HEK293 (cell line): ENCODE data around the gene EDEM3.

Experiments
- CTCF ChIA-PET: fragments of 350-600 bp; formaldehyde crosslinking; extraction: SDS; loops from one replicate; lab custom pipeline; 2021; ENCODE audit warnings: antibody characterized with exemption; lab: Yijun Ruan, JAX
- POLR2A ChIA-PET: fragments of 300-600 bp; formaldehyde crosslinking; extraction: SDS; loops from one replicate; lab custom pipeline; 2020; ENCODE audit warnings: antibody characterized with exemption, inconsistent platforms; lab: Yijun Ruan, JAX
- H3K27ac ChIP-seq: fragments of 200-500 bp; sonication (Bioruptor generic); 2 replicates; pipeline ENCODE4 v1.5.1; 2014; ENCODE audit warnings: low read depth, low read length, control low read depth, inconsistent platforms; ENCODE audit errors: extremely low read depth
- H3K36me3 ChIP-seq, 2 experiments: fragments of 200-500 bp in 1 of 2; sonication (Bioruptor generic) in 1 of 2; 1 replicate in 1 of 2; 2 replicates in 1 of 2; pipeline ENCODE4 v1.5.1; 2014 to 2017; ENCODE audit warnings: inconsistent platforms in 2 of 2, low read length in 2 of 2; ENCODE audit not compliant: control insufficient read depth in 2 of 2, insufficient read depth in 1 of 2
- H3K4me1 ChIP-seq: fragments of 200-500 bp; sonication (Bioruptor generic); 2 replicates; pipeline ENCODE4 v1.5.1; 2014; ENCODE audit warnings: mild to moderate bottlenecking, low read length, inconsistent platforms; ENCODE audit not compliant: control insufficient read depth, insufficient read depth
- H3K4me3 ChIP-seq: 2 replicates; pipeline ENCODE4 v1.5.1; 2011; ENCODE audit warnings: low read depth, mild to moderate bottlenecking, control low read depth, low read length, moderate library complexity
- H3K9me3 ChIP-seq: fragments of 200-500 bp; sonication (Bioruptor generic); 2 replicates; pipeline ENCODE4 v1.5.1; 2014; ENCODE audit warnings: low read depth, low read length, inconsistent platforms; ENCODE audit not compliant: control insufficient read depth, insufficient read depth
- KLF17 ChIP-seq: fragments of 450-650 bp; formaldehyde crosslinking; IDR thresholded peaks from 2 replicates; pipeline ENCODE4 v1.5.1; 2016; ENCODE audit warnings: missing biosample characterization, missing genetic modification characterization
- PRDM4 ChIP-seq: fragments of 450-650 bp; formaldehyde crosslinking; IDR thresholded peaks from 2 replicates; pipeline ENCODE4 v1.5.1; 2017; ENCODE audit warnings: missing biosample characterization, missing genetic modification characterization
- SCRT1 ChIP-seq: fragments of 450-650 bp; formaldehyde crosslinking; IDR thresholded peaks from 2 replicates; pipeline ENCODE4 v1.5.1; 2016; ENCODE audit warnings: missing biosample characterization, missing genetic modification characterization, borderline replicate concordance
- SCRT2 ChIP-seq: fragments of 450-650 bp; formaldehyde crosslinking; IDR thresholded peaks from 2 replicates; pipeline ENCODE4 v1.5.1; 2016; ENCODE audit warnings: missing biosample characterization, missing genetic modification characterization
- TCF7L2 ChIP-seq: IDR thresholded peaks from 2 replicates; pipeline ENCODE4 v1.6.1; 2011; ENCODE audit warnings: low read depth, mild to moderate bottlenecking, inconsistent platforms, low read length, moderate library complexity, borderline replicate concordance
- WT1 ChIP-seq: fragments of 450-650 bp; formaldehyde crosslinking; IDR thresholded peaks from 2 replicates; pipeline ENCODE4 v1.5.1; 2016; ENCODE audit warnings: missing biosample characterization, missing genetic modification characterization
- ZBTB6 ChIP-seq: fragments of 450-650 bp; formaldehyde crosslinking; IDR thresholded peaks from 2 replicates; pipeline ENCODE4 v1.5.1; 2017; ENCODE audit warnings: missing biosample characterization, missing genetic modification characterization
- ZNF157 ChIP-seq: fragments of 450-650 bp; formaldehyde crosslinking; IDR thresholded peaks from 2 replicates; pipeline ENCODE4 v1.5.1; 2016; ENCODE audit warnings: missing biosample characterization, missing genetic modification characterization
- ZNF19 ChIP-seq: fragments of 450-650 bp; formaldehyde crosslinking; IDR thresholded peaks from 2 replicates; pipeline ENCODE4; 2016; ENCODE audit warnings: missing biosample characterization, missing genetic modification characterization, low read depth
- ZNF248 ChIP-seq: fragments of 450-650 bp; formaldehyde crosslinking; IDR thresholded peaks from 2 replicates; pipeline ENCODE4 v1.5.1; 2017; ENCODE audit warnings: missing biosample characterization, missing genetic modification characterization
- ZNF280C ChIP-seq: fragments of 450-650 bp; formaldehyde crosslinking; IDR thresholded peaks from 2 replicates; pipeline ENCODE4 v1.5.1; 2016; ENCODE audit warnings: missing biosample characterization, missing genetic modification characterization
- ZNF416 ChIP-seq: fragments of 450-650 bp; formaldehyde crosslinking; IDR thresholded peaks from 2 replicates; pipeline ENCODE4 v1.5.1; 2016; ENCODE audit warnings: missing biosample characterization, missing genetic modification characterization
- ZNF473 ChIP-seq: fragments of 450-650 bp; formaldehyde crosslinking; IDR thresholded peaks from 2 replicates; pipeline ENCODE4 v1.5.1; 2017; ENCODE audit warnings: missing biosample characterization, missing genetic modification characterization
- ZNF514 ChIP-seq: fragments of 450-650 bp; formaldehyde crosslinking; IDR thresholded peaks from 2 replicates; pipeline ENCODE4 v1.5.1; 2016; ENCODE audit warnings: missing biosample characterization, missing genetic modification characterization
- ZNF521 ChIP-seq: fragments of 450-650 bp; formaldehyde crosslinking; IDR thresholded peaks from 2 replicates; pipeline ENCODE4 v1.5.1; 2017; ENCODE audit warnings: missing biosample characterization, mild to moderate bottlenecking, missing genetic modification characterization
- ZNF530 ChIP-seq: fragments of 450-650 bp; formaldehyde crosslinking; IDR thresholded peaks from 2 replicates; pipeline ENCODE4 v1.5.1; 2016; ENCODE audit warnings: low read depth, missing biosample characterization, missing genetic modification characterization
- ZNF549 ChIP-seq: fragments of 450-650 bp; IDR thresholded peaks from 2 replicates; pipeline ENCODE4 v1.5.1; 2018; ENCODE audit warnings: missing biosample characterization, missing genetic modification characterization, mild to moderate bottlenecking, inconsistent platforms, moderate library complexity
- ZNF571 ChIP-seq: fragments of 450-650 bp; formaldehyde crosslinking; IDR thresholded peaks from 2 replicates; pipeline ENCODE4 v1.5.0; 2017; ENCODE audit warnings: missing biosample characterization, missing genetic modification characterization
- ZNF701 ChIP-seq: fragments of 450-650 bp; formaldehyde crosslinking; IDR thresholded peaks from 2 replicates; pipeline ENCODE4 v1.5.1; 2016; ENCODE audit warnings: missing biosample characterization, missing genetic modification characterization

The EDEM3 gene

GRCh38 chr1:184768467-184768866 is 13.8 kb upstream of the EDEM3 start:
- Histone ChIP-seq H3K36me3 (no peaks in the 10 kb centered on the region), H3K4me3 (no peak overlapping the region), H3K4me1 (no peaks in the 10 kb centered on the region), H3K9me3 (no peaks in the 10 kb centered on the region), H3K27ac (no peak overlapping the region)
- ChIA-PET POLR2A (no interaction called here), CTCF (no interaction called here)
- TF ChIP-seq ZNF530 (tag by site-specific recombination) (no peak), SCRT1 (tag by site-specific recombination) (0 out of 2 replicates have a peak, but pooled peaks have one; percentile 67), PRDM4 (tag by site-specific recombination) (no peak), SCRT2 (tag by site-specific recombination) (peak; percentile 77)

- Histone ChIP-seq H3K4me3 (no peak overlapping the region), H3K27ac (no peak overlapping the region), H3K4me1 (no peaks in the 10 kb centered on the region), H3K9me3 (no peaks in the 10 kb centered on the region), H3K36me3 (no peaks in the 10 kb centered on the region)
- POLR2A ChIA-PET, result no interaction called here
- CTCF ChIA-PET, result interaction anchor here (1.0 kb wide), 1 partner anchor 12 kb away, joined by 3 read pairs; the partner anchor contains the start of gene EDEM3
- no peak for TF ChIP-seq TCF7L2
- TF ChIP-seq ZNF521 (tag by site-specific recombination), result no peak
- TF ChIP-seq ZNF514 (tag by site-specific recombination), result no peak
- no peak for TF ChIP-seq ZNF280C (tag by site-specific recombination)
- TF ChIP-seq ZNF19 (tag by site-specific recombination), result no peak
- no peak for TF ChIP-seq WT1
- TF ChIP-seq ZNF416 (tag by site-specific recombination), result no peak
- TF ChIP-seq ZNF571 (tag by site-specific recombination), result no peak
- TF ChIP-seq ZNF157, result no peak
- TF ChIP-seq ZNF549 (tag by site-specific recombination), result no peak
- no peak for TF ChIP-seq ZNF473 (tag by site-specific recombination)
- no peak for TF ChIP-seq ZBTB6 (tag by site-specific recombination)
- no peak for TF ChIP-seq KLF17 (tag by site-specific recombination)
- no peak for TF ChIP-seq ZNF701 (tag by site-specific recombination)
- no peak for TF ChIP-seq ZNF248 (tag by site-specific recombination)
Measured at GRCh38 chr1:184767591-184767990, 12.9 kb upstream of the EDEM3 start.
